HEK293 (cell line): Measurements from ENCODE around the gene MSH5.

ENCODE experiments used
- GFI1B ChIP-seq: fragments of 450-650 bp; formaldehyde crosslinking; IDR thresholded peaks from 2 replicates; pipeline ENCODE4 v1.5.1; 2016; ENCODE audit warnings: missing biosample characterization, missing genetic modification characterization
- KLF8 ChIP-seq: fragments of 450-650 bp; formaldehyde crosslinking; IDR thresholded peaks from 2 replicates; pipeline ENCODE4 v1.5.1; 2016; ENCODE audit warnings: missing biosample characterization, missing genetic modification characterization
- MYNN ChIP-seq: fragments of 450-650 bp; formaldehyde crosslinking; IDR thresholded peaks from 2 replicates; pipeline ENCODE4 v1.5.1; 2016; ENCODE audit warnings: missing biosample characterization, missing genetic modification characterization, borderline replicate concordance
- PRDM4 ChIP-seq: fragments of 450-650 bp; formaldehyde crosslinking; IDR thresholded peaks from 2 replicates; pipeline ENCODE4 v1.5.1; 2017; ENCODE audit warnings: missing biosample characterization, missing genetic modification characterization
- RBAK ChIP-seq: fragments of 450-650 bp; formaldehyde crosslinking; IDR thresholded peaks from 2 replicates; pipeline ENCODE4 v1.5.1; 2016; ENCODE audit warnings: missing biosample characterization, missing genetic modification characterization
- SP3 ChIP-seq: fragments of 450-650 bp; formaldehyde crosslinking; IDR thresholded peaks from 2 replicates; pipeline ENCODE4 v1.5.1; 2016; ENCODE audit warnings: missing biosample characterization, missing genetic modification characterization
- ZBTB17 ChIP-seq: fragments of 450-650 bp; formaldehyde crosslinking; IDR thresholded peaks from 2 replicates; pipeline ENCODE4 v1.5.1; 2016; ENCODE audit warnings: missing biosample characterization, missing genetic modification characterization
- ZFP3 ChIP-seq: fragments of 450-650 bp; formaldehyde crosslinking; IDR thresholded peaks from 2 replicates; pipeline ENCODE4 v1.5.1; 2016; ENCODE audit warnings: low read depth, missing biosample characterization, missing genetic modification characterization
- ZNF114 ChIP-seq: fragments of 450-650 bp; formaldehyde crosslinking; IDR thresholded peaks from 2 replicates; pipeline ENCODE4 v1.5.0; 2017; ENCODE audit warnings: missing biosample characterization, missing genetic modification characterization
- ZNF211 ChIP-seq: fragments of 450-650 bp; formaldehyde crosslinking; IDR thresholded peaks from 2 replicates; pipeline ENCODE4 v1.5.1; 2016; ENCODE audit warnings: low read depth, missing biosample characterization, missing genetic modification characterization
- ZNF221 ChIP-seq: fragments of 450-650 bp; formaldehyde crosslinking; IDR thresholded peaks from 2 replicates; pipeline ENCODE4 v1.5.1; 2017; ENCODE audit warnings: missing biosample characterization, missing genetic modification characterization, borderline replicate concordance
- ZNF292 ChIP-seq: fragments of 450-650 bp; formaldehyde crosslinking; IDR thresholded peaks from 2 replicates; pipeline ENCODE4 v1.5.1; 2016; ENCODE audit warnings: low read depth, missing biosample characterization, missing genetic modification characterization, borderline replicate concordance
- ZNF311 ChIP-seq: fragments of 450-650 bp; formaldehyde crosslinking; IDR thresholded peaks from 2 replicates; pipeline ENCODE4 v1.5.1; 2017; ENCODE audit warnings: missing biosample characterization, missing genetic modification characterization, borderline replicate concordance
- ZNF324 ChIP-seq: fragments of 450-650 bp; formaldehyde crosslinking; IDR thresholded peaks from 2 replicates; pipeline ENCODE4 v1.5.1; 2016; ENCODE audit warnings: missing biosample characterization, missing genetic modification characterization
- ZNF350 ChIP-seq: fragments of 450-650 bp; formaldehyde crosslinking; IDR thresholded peaks from 2 replicates; pipeline ENCODE4 v1.5.0; 2017; ENCODE audit warnings: missing biosample characterization, mild to moderate bottlenecking, missing genetic modification characterization
- ZNF37A ChIP-seq: fragments of 450-650 bp; IDR thresholded peaks from 2 replicates; pipeline ENCODE4 v1.5.1; 2018; ENCODE audit warnings: missing biosample characterization, missing genetic modification characterization
- ZNF416 ChIP-seq: fragments of 450-650 bp; formaldehyde crosslinking; IDR thresholded peaks from 2 replicates; pipeline ENCODE4 v1.5.1; 2016; ENCODE audit warnings: missing biosample characterization, missing genetic modification characterization
- ZNF514 ChIP-seq: fragments of 450-650 bp; formaldehyde crosslinking; IDR thresholded peaks from 2 replicates; pipeline ENCODE4 v1.5.1; 2016; ENCODE audit warnings: missing biosample characterization, missing genetic modification characterization
- ZNF544 ChIP-seq: fragments of 450-650 bp; formaldehyde crosslinking; IDR thresholded peaks from 2 replicates; pipeline ENCODE4 v1.5.0; 2017; ENCODE audit warnings: missing biosample characterization, missing genetic modification characterization
- ZNF555 ChIP-seq: fragments of 450-650 bp; formaldehyde crosslinking; conservative IDR thresholded peaks from 2 replicates; pipeline ENCODE4 v1.5.1; 2017; ENCODE audit warnings: missing biosample characterization, mild to moderate bottlenecking, missing genetic modification characterization, inconsistent platforms
- ZNF580 ChIP-seq: fragments of 450-650 bp; formaldehyde crosslinking; IDR thresholded peaks from 2 replicates; pipeline ENCODE4 v1.5.1; 2016; ENCODE audit warnings: missing biosample characterization, missing genetic modification characterization
- ZNF600 ChIP-seq: fragments of 450-650 bp; formaldehyde crosslinking; IDR thresholded peaks from 2 replicates; pipeline ENCODE4 v1.5.1; 2016; ENCODE audit warnings: missing biosample characterization, missing genetic modification characterization
- ZNF610 ChIP-seq: fragments of 450-650 bp; formaldehyde crosslinking; IDR thresholded peaks from 2 replicates; pipeline ENCODE4 v1.5.1; 2016; ENCODE audit warnings: missing biosample characterization, missing genetic modification characterization, borderline replicate concordance
- ZNF621 ChIP-seq: fragments of 450-650 bp; formaldehyde crosslinking; IDR thresholded peaks from 2 replicates; pipeline ENCODE4 v1.5.1; 2017; ENCODE audit warnings: missing biosample characterization, missing genetic modification characterization
- ZNF626 ChIP-seq: fragments of 450-650 bp; sonication (Bioruptor Pico); formaldehyde crosslinking; IDR thresholded peaks from 2 replicates; pipeline ENCODE4 v1.5.1; 2018; ENCODE audit warnings: missing biosample characterization, missing genetic modification characterization, inconsistent platforms
- ZNF677 ChIP-seq: fragments of 450-650 bp; IDR thresholded peaks from 2 replicates; pipeline ENCODE4 v1.5.0; 2018; ENCODE audit warnings: missing biosample characterization, mild to moderate bottlenecking, missing genetic modification characterization, moderate library complexity
- ZNF707 ChIP-seq: fragments of 450-650 bp; formaldehyde crosslinking; IDR thresholded peaks from 2 replicates; pipeline ENCODE4 v1.5.1; 2016; ENCODE audit warnings: missing biosample characterization, missing genetic modification characterization
- ZNF747 ChIP-seq: fragments of 450-650 bp; formaldehyde crosslinking; IDR thresholded peaks from 2 replicates; pipeline ENCODE4 v1.5.1; 2016; ENCODE audit warnings: missing biosample characterization, missing genetic modification characterization
- ZSCAN16 ChIP-seq: fragments of 450-650 bp; formaldehyde crosslinking; IDR thresholded peaks from 2 replicates; pipeline ENCODE4 v1.5.1; 2016; ENCODE audit warnings: missing biosample characterization, missing genetic modification characterization
- ZSCAN30 ChIP-seq: fragments of 450-650 bp; IDR thresholded peaks from 2 replicates; pipeline ENCODE4 v1.5.1; 2018; ENCODE audit warnings: missing biosample characterization, mild to moderate bottlenecking, missing genetic modification characterization, moderate library complexity
- TF ChIP-seq, protein P1 (sequence below): fragments of 450-650 bp; formaldehyde crosslinking; IDR thresholded peaks from 2 replicates; pipeline ENCODE4 v1.5.1; 2016; ENCODE audit warnings: missing biosample characterization, missing genetic modification characterization
- TF ChIP-seq, protein P2 (sequence below): fragments of 450-650 bp; formaldehyde crosslinking; IDR thresholded peaks from 2 replicates; pipeline ENCODE4 v1.5.1; 2016; ENCODE audit warnings: missing biosample characterization, missing genetic modification characterization, low read depth
- TF ChIP-seq, protein P3 (sequence below): fragments of 450-650 bp; IDR thresholded peaks from 2 replicates; pipeline ENCODE4 v1.5.1; 2018; ENCODE audit warnings: missing biosample characterization, missing genetic modification characterization

MSH5 gene

DNA sequence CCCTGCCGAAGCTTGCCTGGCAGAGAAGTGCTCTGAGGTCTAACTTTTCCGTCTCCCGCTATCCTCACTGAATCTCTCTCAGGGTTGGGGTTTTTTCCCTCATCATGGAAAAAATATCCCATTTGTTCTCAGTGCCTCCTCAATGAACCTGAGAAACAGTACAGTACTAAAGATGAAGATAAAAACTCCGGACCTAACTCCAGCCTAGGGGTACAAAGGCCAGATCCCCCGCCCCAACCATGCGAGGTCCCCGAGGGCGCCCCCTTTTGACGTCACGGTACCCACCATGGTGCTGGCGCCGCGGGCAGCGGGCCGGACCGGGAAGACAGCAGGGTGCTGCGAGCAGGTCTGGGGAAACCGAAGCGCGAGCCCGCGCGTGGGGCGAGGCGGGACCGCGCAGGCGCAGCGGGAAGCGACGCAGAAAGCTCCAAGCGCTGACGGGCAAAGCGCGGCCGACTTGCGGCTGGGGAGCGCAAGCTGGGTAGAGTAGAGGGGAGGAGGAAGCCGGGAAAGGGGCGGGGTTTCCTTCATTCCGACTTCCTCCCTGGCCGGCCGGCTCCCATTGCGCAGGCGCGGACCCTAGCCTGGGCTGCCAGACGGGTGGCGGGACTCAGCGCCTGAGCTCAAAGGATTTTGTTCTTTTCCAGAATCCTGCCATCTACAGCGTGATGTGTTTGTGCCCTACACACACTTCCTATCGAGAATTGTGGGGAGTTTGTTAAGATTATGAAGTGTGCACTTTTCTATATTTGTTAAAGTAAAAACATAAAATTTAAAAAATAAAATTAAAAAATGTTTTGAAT, 66.9 kb downstream of the MSH5 start, which contains the start of gene LSM2 (continued):
- TF ChIP-seq, protein P1, sequence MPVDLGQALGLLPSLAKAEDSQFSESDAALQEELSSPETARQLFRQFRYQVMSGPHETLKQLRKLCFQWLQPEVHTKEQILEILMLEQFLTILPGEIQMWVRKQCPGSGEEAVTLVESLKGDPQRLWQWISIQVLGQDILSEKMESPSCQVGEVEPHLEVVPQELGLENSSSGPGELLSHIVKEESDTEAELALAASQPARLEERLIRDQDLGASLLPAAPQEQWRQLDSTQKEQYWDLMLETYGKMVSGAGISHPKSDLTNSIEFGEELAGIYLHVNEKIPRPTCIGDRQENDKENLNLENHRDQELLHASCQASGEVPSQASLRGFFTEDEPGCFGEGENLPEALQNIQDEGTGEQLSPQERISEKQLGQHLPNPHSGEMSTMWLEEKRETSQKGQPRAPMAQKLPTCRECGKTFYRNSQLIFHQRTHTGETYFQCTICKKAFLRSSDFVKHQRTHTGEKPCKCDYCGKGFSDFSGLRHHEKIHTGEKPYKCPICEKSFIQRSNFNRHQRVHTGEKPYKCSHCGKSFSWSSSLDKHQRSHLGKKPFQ (tag by site-specific recombination) = no peak; the same call in 1 of the 2 replicates
- no peak for TF ChIP-seq ZNF677 (tag by site-specific recombination)
- TF ChIP-seq ZNF324 (tag by site-specific recombination) = 0 out of 2 replicates have a peak, but pooled peaks have one; percentile 42
- TF ChIP-seq MYNN = no peak
- no peak for TF ChIP-seq ZNF37A
- TF ChIP-seq ZBTB17 = peak; percentile 83
- TF ChIP-seq, protein P2, sequence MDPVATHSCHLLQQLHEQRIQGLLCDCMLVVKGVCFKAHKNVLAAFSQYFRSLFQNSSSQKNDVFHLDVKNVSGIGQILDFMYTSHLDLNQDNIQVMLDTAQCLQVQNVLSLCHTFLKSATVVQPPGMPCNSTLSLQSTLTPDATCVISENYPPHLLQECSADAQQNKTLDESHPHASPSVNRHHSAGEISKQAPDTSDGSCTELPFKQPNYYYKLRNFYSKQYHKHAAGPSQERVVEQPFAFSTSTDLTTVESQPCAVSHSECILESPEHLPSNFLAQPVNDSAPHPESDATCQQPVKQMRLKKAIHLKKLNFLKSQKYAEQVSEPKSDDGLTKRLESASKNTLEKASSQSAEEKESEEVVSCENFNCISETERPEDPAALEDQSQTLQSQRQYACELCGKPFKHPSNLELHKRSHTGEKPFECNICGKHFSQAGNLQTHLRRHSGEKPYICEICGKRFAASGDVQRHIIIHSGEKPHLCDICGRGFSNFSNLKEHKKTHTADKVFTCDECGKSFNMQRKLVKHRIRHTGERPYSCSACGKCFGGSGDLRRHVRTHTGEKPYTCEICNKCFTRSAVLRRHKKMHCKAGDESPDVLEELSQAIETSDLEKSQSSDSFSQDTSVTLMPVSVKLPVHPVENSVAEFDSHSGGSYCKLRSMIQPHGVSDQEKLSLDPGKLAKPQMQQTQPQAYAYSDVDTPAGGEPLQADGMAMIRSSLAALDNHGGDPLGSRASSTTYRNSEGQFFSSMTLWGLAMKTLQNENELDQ (tag by site-specific recombination) = no peak
- no peak for TF ChIP-seq PRDM4 (tag by site-specific recombination)
- TF ChIP-seq, protein P3, sequence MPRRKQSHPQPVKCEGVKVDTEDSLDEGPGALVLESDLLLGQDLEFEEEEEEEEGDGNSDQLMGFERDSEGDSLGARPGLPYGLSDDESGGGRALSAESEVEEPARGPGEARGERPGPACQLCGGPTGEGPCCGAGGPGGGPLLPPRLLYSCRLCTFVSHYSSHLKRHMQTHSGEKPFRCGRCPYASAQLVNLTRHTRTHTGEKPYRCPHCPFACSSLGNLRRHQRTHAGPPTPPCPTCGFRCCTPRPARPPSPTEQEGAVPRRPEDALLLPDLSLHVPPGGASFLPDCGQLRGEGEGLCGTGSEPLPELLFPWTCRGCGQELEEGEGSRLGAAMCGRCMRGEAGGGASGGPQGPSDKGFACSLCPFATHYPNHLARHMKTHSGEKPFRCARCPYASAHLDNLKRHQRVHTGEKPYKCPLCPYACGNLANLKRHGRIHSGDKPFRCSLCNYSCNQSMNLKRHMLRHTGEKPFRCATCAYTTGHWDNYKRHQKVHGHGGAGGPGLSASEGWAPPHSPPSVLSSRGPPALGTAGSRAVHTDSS (tag by site-specific recombination) = no peak
- peak; percentile 60; the same call in 1 of the 2 replicates for TF ChIP-seq SP3 (tag by site-specific recombination)
- TF ChIP-seq KLF8 (tag by site-specific recombination) = peak; percentile 66; the same call in 1 of the 2 replicates
- TF ChIP-seq ZFP3 (tag by site-specific recombination) = no peak
- TF ChIP-seq ZNF350 (tag by site-specific recombination) = no peak
- TF ChIP-seq RBAK (tag by site-specific recombination) = no peak
- TF ChIP-seq ZNF544 (tag by site-specific recombination) = no peak
- no peak for TF ChIP-seq ZNF311 (tag by site-specific recombination)
- no peak for TF ChIP-seq ZNF514 (tag by site-specific recombination)
- TF ChIP-seq ZSCAN30 (tag by site-specific recombination) = no peak
- TF ChIP-seq ZNF221 = no peak
- TF ChIP-seq ZNF580 (tag by site-specific recombination) = peak; percentile 73; the same call in 1 of the 2 replicates
- TF ChIP-seq ZNF610 (tag by site-specific recombination) = peak; percentile 57; the same call in 1 of the 2 replicates
- no peak for TF ChIP-seq ZSCAN16 (tag by site-specific recombination)
- no peak for TF ChIP-seq ZNF626 (tag by site-specific recombination)
- no peak for TF ChIP-seq ZNF292 (tag by site-specific recombination)
- TF ChIP-seq ZNF211 (tag by site-specific recombination) = no peak
- TF ChIP-seq ZNF555 (tag by site-specific recombination) = no peak
- TF ChIP-seq ZNF416 (tag by site-specific recombination) = no peak
- TF ChIP-seq ZNF707 (tag by site-specific recombination) = no peak
- peak; percentile 73; the same call in 1 of the 2 replicates for TF ChIP-seq ZNF600 (tag by site-specific recombination)
- no peak for TF ChIP-seq ZNF747 (tag by site-specific recombination)
- TF ChIP-seq ZNF114 = no peak
- no peak for TF ChIP-seq ZNF621 (tag by site-specific recombination)
- no peak for TF ChIP-seq GFI1B (tag by site-specific recombination)
